HG03135 (cell line): ENCODE data around the gene PPP1R36.

ENCODE experiments used
- ATAC-seq: cut with Tn5 transposase; IDR thresholded peaks from one replicate; pipeline ENCODE4 v1.9.1; 2021; ENCODE audit warnings: mild to moderate bottlenecking, moderate library complexity; ENCODE audit not compliant: unreplicated experiment

Gene PPP1R36

GRCh38 chr14:64638625-64639024 is 88.9 kb downstream of the PPP1R36 start:
- no peak for ATAC-seq
